GM12874 (cell line): ENCODE data around the gene CCNY.

Experiments used
- TF ChIP-seq, protein P1 (sequence below): IDR thresholded peaks from 2 replicates; pipeline ENCODE4 v1.5.1; 2011; ENCODE audit warnings: low read depth, mild to moderate bottlenecking, control low read depth, low read length, moderate library complexity; ENCODE audit not compliant: insufficient read depth

CCNY gene

DNA sequence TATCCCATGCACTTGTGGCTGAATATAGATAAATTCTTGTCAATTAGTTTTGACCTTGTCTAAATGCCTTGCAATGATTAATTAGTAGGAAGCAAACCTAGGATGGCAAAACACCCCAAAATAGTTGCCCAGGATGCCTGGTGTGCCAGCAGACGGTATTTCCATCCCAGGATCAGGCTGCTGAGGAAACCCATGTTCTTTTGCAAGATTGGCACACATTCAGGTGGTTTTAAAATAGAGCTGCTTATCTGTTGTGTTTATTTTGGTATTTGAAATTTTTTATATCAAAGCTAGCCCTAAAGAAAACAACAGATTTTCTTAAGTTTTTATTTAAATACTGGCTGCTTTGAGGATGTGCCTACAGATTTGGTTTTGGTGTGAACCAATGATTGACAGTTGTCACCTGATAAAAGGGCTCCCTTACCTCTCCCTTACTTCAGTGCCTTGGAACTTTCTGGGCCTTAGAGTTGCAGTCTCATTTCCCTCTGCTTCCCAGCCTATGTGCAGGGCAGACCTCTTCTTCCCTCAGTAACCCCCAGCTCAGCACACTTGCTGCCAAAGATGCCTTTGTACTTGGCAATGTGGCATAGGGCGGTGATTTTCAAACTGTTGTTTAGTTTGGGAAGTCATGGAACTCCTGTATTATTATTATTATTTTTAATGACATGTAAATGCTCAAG lies 54.0 kb downstream of the CCNY start:
- TF ChIP-seq, protein P1, sequence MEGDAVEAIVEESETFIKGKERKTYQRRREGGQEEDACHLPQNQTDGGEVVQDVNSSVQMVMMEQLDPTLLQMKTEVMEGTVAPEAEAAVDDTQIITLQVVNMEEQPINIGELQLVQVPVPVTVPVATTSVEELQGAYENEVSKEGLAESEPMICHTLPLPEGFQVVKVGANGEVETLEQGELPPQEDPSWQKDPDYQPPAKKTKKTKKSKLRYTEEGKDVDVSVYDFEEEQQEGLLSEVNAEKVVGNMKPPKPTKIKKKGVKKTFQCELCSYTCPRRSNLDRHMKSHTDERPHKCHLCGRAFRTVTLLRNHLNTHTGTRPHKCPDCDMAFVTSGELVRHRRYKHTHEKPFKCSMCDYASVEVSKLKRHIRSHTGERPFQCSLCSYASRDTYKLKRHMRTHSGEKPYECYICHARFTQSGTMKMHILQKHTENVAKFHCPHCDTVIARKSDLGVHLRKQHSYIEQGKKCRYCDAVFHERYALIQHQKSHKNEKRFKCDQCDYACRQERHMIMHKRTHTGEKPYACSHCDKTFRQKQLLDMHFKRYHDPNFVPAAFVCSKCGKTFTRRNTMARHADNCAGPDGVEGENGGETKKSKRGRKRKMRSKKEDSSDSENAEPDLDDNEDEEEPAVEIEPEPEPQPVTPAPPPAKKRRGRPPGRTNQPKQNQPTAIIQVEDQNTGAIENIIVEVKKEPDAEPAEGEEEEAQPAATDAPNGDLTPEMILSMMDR, result no peak

DNA sequence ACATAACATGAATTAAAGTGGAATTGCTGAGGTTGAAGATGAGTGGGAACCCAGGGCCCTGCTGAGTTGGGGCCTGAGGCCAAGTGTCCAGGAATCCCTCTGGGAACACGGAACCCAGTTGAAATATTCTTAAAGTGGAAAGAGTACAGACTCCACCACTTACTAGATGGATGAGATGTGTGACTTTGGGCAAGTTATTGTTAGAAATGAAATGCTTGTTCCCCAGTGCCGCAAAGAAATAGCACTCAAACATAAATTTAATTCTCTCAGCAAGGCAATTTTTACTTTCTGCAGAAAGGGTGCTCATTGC lies 54.5 kb downstream of the CCNY start:
- TF ChIP-seq, protein P1, result no peak

DNA sequence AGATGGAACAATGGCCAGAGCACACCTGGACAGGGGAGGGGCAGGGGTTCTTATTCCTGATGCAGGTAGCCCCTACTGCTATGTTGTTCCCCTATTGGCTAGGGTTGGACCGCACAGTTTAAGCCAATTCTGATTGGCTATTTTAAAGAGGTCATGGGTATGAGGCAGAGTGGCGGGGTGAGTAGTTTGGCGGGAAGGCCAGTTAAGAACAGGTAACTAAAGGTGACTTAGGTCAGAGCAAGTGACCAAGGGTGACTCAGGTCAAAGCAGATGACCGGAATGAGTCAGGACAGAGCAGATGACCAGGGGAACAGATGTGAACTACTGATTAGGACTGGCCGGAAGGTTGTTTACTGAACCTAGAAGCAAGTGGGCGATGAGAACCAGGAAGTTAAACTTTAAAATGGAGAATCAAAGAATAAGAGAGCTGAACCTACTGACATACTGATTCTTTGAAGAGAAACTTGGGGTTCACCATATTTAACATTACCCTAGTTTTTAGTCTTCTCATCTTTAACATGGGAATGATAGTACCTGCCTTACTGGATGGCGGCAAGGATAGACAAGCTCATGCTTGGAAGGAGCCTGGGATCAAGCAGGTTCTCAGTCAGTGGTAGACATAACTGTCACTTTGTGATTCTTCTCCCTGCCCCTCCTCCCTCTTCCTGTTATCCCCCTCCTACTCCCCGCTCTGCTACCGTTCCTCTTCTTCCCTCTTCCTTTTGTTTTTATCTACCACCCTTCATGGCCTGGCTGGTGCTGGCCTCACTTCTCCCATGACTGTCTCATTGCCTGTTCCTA lies 55.0 kb downstream of the CCNY start:
- TF ChIP-seq, protein P1, result no peak

DNA sequence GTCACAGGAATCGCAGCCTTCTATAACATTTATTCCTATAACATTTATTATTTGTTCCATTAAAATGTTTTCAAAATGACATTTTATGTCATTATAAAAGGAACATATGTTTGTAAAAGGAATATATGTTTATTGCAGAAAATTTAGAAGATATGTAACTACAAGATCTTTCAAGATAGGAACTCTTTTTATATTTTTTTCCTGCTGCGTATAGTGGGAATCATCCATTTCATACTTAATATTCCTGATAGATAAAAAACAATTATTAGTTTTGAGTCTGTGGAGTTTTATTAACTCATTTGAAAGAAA lies 55.6 kb downstream of the CCNY start:
- TF ChIP-seq, protein P1, result no peak

DNA sequence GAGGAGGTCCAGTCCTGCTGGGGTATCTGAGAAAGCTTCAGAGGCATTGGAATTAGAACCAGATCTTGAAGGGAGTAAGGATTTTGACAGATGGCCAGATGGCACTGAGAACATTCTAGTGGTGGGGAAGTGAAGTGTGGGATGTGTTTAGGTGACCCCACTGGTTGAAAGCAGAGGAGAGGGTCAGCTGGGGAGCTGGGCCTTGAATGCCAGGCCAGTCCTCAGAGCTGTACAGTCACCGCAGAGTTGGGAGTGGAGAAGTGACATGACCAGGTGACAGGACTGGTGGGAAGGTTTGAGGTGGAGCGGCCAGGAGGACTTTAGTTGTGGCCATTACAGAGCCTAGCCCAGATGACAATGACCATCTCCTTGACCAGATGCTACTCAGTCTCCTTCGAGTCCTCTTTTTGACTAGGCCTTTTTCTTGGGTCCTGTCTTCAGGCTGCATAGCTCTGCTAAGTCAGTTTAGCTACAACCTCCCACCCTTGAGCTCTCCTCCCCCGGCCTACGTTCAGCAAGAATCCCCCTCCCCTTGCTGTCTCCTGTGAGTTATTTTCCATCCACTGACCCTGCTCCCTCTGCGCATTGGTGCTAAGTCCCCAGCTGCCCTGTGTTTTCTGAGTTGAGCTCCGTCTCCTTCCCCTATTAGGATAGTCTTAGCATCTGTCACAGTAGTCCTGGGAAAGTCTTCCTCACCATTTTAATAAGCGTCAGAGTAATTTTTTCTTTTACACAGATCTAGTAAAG lies 56.3 kb downstream of the CCNY start:
- TF ChIP-seq, protein P1, result no peak

DNA sequence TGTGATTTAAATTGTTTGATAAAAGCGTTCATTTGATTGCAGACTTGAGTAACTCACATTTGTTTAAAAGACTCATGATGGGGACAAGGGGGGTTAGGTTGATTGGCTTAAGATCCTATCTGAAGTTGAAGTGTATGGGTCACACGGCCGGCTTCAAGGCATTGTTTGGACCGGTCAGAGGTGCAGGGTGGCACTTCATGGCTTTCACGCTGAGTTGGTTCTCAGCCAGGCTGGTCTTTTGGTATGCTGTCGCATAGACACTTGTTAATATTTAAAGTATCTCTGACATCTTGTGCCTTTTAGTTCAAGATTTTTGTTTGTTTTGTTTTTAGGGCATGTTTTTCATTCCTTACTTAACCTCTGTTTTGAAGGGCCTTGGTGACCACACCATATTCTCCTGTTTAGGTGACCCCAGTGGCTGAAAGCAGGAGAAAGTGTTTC lies 58.1 kb downstream of the CCNY start:
- TF ChIP-seq, protein P1, result no peak

DNA sequence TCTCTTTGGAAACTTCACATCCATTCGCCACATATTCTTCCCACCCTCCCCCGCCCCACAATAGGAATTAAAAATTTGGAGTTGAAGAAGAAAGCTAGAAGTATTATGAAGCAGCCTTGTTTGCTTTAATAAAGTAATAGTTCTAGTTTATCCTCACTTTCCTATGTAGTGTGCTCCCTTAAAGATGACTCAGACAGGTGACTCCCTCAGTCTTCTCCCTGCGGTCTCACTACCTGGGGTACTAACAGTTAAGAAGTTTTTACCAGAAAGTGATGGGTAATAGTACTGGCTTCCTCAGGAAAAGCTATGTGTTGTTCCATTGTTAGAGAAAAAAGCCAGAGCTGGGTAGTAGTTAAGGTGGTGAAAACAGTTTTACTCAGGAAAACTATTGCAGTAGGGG lies 58.6 kb downstream of the CCNY start:
- TF ChIP-seq, protein P1, result no peak
